ENCODE measurements around the gene INO80C.

INO80C gene

GRCh38 chr18:35533916-35534405, 36.2 kb upstream of the INO80C start:
- POLR2A ChIA-PET: no interaction called here
- DNase-seq (ENCODE audit: extremely low spot score): no peak
- TF ChIP-seq FOXA1 (IDR thresholded peaks at IDR 0.05): no peak
- TF ChIP-seq TARDBP (IDR thresholded peaks at IDR 0.05): no peak
- TF ChIP-seq ELF4 (IDR thresholded peaks at IDR 0.05): no peak
- no peak for TF ChIP-seq HDGF (IDR thresholded peaks at IDR 0.05; ENCODE audit: borderline replicate concordance)
- no peak for TF ChIP-seq SUZ12 (IDR thresholded peaks at IDR 0.05)
- no peak for TF ChIP-seq BHLHE40 (IDR thresholded peaks at IDR 0.05; ENCODE audit: borderline replicate concordance)
- TF ChIP-seq L3MBTL2 (conservative IDR thresholded peaks at IDR 0.05): no peak
- TF ChIP-seq FOXK2 (IDR thresholded peaks at IDR 0.05): no peak
- CTCF ChIA-PET: no interaction called here

- no peak for DNase-seq (ENCODE audit: extremely low spot score)
- TF ChIP-seq FOXA1 (IDR thresholded peaks at IDR 0.05): no peak
- TF ChIP-seq LEF1 (IDR thresholded peaks at IDR 0.05; ENCODE audit: borderline replicate concordance): no peak
- TF ChIP-seq SP1 (IDR thresholded peaks at IDR 0.05): no peak
- no peak for TF ChIP-seq HDGF (IDR thresholded peaks at IDR 0.05; ENCODE audit: borderline replicate concordance)
- TF ChIP-seq ARNT (IDR thresholded peaks at IDR 0.05): no peak
- TF ChIP-seq BHLHE40 (IDR thresholded peaks at IDR 0.05; ENCODE audit: borderline replicate concordance): no peak
- ChIA-PET POLR2A (no interaction called here), CTCF (no interaction called here)
These were observed 31.1 kb upstream of the INO80C start for GRCh38 chr18:35528749-35529274.

GRCh38 chr18:35526495-35527059, 28.8 kb upstream of the INO80C start:
- POLR2A ChIA-PET: interaction anchor here (0.8 to 1.2 kb wide), 2 partner anchors 18 to 56 kb away, joined by 3 to 6 read pairs; no protein-coding TSS in a partner anchor
- no peak for DNase-seq (ENCODE audit: extremely low spot score)

GRCh38 chr18:35525795-35526494, 28.2 kb upstream of the INO80C start:
- no peak for DNase-seq (ENCODE audit: extremely low spot score)
- POLR2A ChIA-PET: interaction anchor here (0.8 to 1.6 kb wide), 3 partner anchors 18 to 57 kb away, joined by 3 to 6 read pairs (median 3); partner anchors contain the start of gene INO80C
- CTCF ChIA-PET: no interaction called here
- TF ChIP-seq CTBP1 (IDR thresholded peaks at IDR 0.05; ENCODE audit: borderline replicate concordance) (no peak), ELF4 (IDR thresholded peaks at IDR 0.05) (no peak), ARNT (IDR thresholded peaks at IDR 0.05) (no peak), FOXK2 (IDR thresholded peaks at IDR 0.05) (no peak), SUZ12 (IDR thresholded peaks at IDR 0.05) (no peak), L3MBTL2 (conservative IDR thresholded peaks at IDR 0.05) (no peak), TARDBP (IDR thresholded peaks at IDR 0.05) (no peak), HDGF (IDR thresholded peaks at IDR 0.05; ENCODE audit: borderline replicate concordance) (no peak), NFRKB (IDR thresholded peaks at IDR 0.05) (no peak), FOXM1 (IDR thresholded peaks at IDR 0.05; ENCODE audit: borderline replicate concordance) (no peak), LEF1 (IDR thresholded peaks at IDR 0.05; ENCODE audit: borderline replicate concordance) (no peak)

More at GRCh38 chr18:35526495-35527059, 28.8 kb upstream of the INO80C start:
- CTCF ChIA-PET: no interaction called here
- TF ChIP-seq CTBP1 (IDR thresholded peaks at IDR 0.05; ENCODE audit: borderline replicate concordance) (no peak), SUZ12 (IDR thresholded peaks at IDR 0.05) (no peak)

- no peak for DNase-seq (ENCODE audit: extremely low spot score)
- CTCF ChIA-PET: no interaction called here
- TF ChIP-seq CTBP1 (IDR thresholded peaks at IDR 0.05; ENCODE audit: borderline replicate concordance) (no peak), L3MBTL2 (conservative IDR thresholded peaks at IDR 0.05) (no peak), HDGF (IDR thresholded peaks at IDR 0.05; ENCODE audit: borderline replicate concordance) (no peak), NFRKB (IDR thresholded peaks at IDR 0.05) (no peak), SP1 (IDR thresholded peaks at IDR 0.05) (no peak), PKNOX1 (IDR thresholded peaks at IDR 0.05) (no peak), ELF4 (IDR thresholded peaks at IDR 0.05) (no peak), LEF1 (IDR thresholded peaks at IDR 0.05; ENCODE audit: borderline replicate concordance) (no peak), ZNF384 (IDR thresholded peaks at IDR 0.05) (no peak), TARDBP (IDR thresholded peaks at IDR 0.05) (no peak), FOXK2 (IDR thresholded peaks at IDR 0.05) (no peak)
- POLR2A ChIA-PET: interaction anchor here (1.0 to 1.6 kb wide), 3 partner anchors 12 to 59 kb away, joined by 3 read pairs; partner anchors contain the start of gene INO80C
These were observed 26.5 kb upstream of the INO80C start for GRCh38 chr18:35524226-35524625.

- peak; percentile 4 for DNase-seq (ENCODE audit: extremely low spot score)
- POLR2A ChIA-PET: interaction anchor here (0.9 kb wide), 1 partner anchor 94 kb away, joined by 3 read pairs; no protein-coding TSS in a partner anchor
- TF ChIP-seq ELF4 (IDR thresholded peaks at IDR 0.05): no peak
- no peak for TF ChIP-seq SP1 (IDR thresholded peaks at IDR 0.05)
- TF ChIP-seq TARDBP (IDR thresholded peaks at IDR 0.05): no peak
- no peak for TF ChIP-seq LEF1 (IDR thresholded peaks at IDR 0.05; ENCODE audit: borderline replicate concordance)
- TF ChIP-seq FOXA1 (IDR thresholded peaks at IDR 0.05): no peak
- no peak for TF ChIP-seq FOXK2 (IDR thresholded peaks at IDR 0.05)
- TF ChIP-seq BHLHE40 (IDR thresholded peaks at IDR 0.05; ENCODE audit: borderline replicate concordance): no peak
- TF ChIP-seq CTBP1 (IDR thresholded peaks at IDR 0.05; ENCODE audit: borderline replicate concordance): no peak
- no peak for TF ChIP-seq PKNOX1 (IDR thresholded peaks at IDR 0.05)
- no peak for TF ChIP-seq ARNT (IDR thresholded peaks at IDR 0.05)
- TF ChIP-seq SUZ12 (IDR thresholded peaks at IDR 0.05): no peak
- no peak for TF ChIP-seq ZNF384 (IDR thresholded peaks at IDR 0.05)
- CTCF ChIA-PET: interaction anchor here (0.7 kb wide), 1 partner anchor 255 kb away, joined by 3 read pairs; no protein-coding TSS in a partner anchor
These were observed 24.6 kb upstream of the INO80C start for GRCh38 chr18:35522130-35522959.
